ENCODE measurements around the gene FYN.
A peak's percentile ranks its signal among the peaks of the same experiment; 100 is the strongest.

Gene FYN

GRCh38 chr6:111743360-111743759 lies 129.9 kb downstream of the FYN start:
- DNase-seq (ENCODE audit: low read depth): no peak
- no peak for TF ChIP-seq CTCF (IDR thresholded peaks at IDR 0.05; ENCODE audit: insufficient read depth, low read depth, low read length, missing control alignments)
- no peak overlapping the region for H3K4me3 ChIP-seq (ENCODE audit: low read length)

- no peak for TF ChIP-seq CTCF (IDR thresholded peaks at IDR 0.05; ENCODE audit: insufficient read depth, low read depth, low read length, missing control alignments)
- DNase-seq (ENCODE audit: low read depth): no peak
- no peak overlapping the region for H3K4me3 ChIP-seq (ENCODE audit: low read length)
Observed at GRCh38 chr6:111741177-111741952, 131.9 kb downstream of the FYN start.

GRCh38 chr6:111740506-111740905 lies 132.7 kb downstream of the FYN start:
- H3K4me3 ChIP-seq (ENCODE audit: low read length): no peak overlapping the region
- DNase-seq (ENCODE audit: low read depth): no peak
- no peak for TF ChIP-seq CTCF (IDR thresholded peaks at IDR 0.05; ENCODE audit: insufficient read depth, low read depth, low read length, missing control alignments)

- H3K4me3 ChIP-seq (ENCODE audit: low read length): no peak overlapping the region
- TF ChIP-seq CTCF (IDR thresholded peaks at IDR 0.05; ENCODE audit: insufficient read depth, low read depth, low read length, missing control alignments): no peak
- no peak for DNase-seq (ENCODE audit: low read depth)
Observed at GRCh38 chr6:111739257-111739696, 134.0 kb downstream of the FYN start.

- no peak for DNase-seq (ENCODE audit: low read depth)
- TF ChIP-seq CTCF (IDR thresholded peaks at IDR 0.05; ENCODE audit: insufficient read depth, low read depth, low read length, missing control alignments): no peak
- H3K4me3 ChIP-seq (ENCODE audit: low read length): no peak overlapping the region
Observed at GRCh38 chr6:111738631-111739030, 134.6 kb downstream of the FYN start.

- no peak for DNase-seq (ENCODE audit: low read depth)
- H3K4me3 ChIP-seq (ENCODE audit: low read length): no peak overlapping the region
- no peak for TF ChIP-seq CTCF (IDR thresholded peaks at IDR 0.05; ENCODE audit: insufficient read depth, low read depth, low read length, missing control alignments)
Observed at GRCh38 chr6:111738156-111738555, 135.1 kb downstream of the FYN start.

GRCh38 chr6:111737065-111737521 lies 136.2 kb downstream of the FYN start:
- H3K4me3 ChIP-seq (ENCODE audit: low read length): no peak overlapping the region
- TF ChIP-seq CTCF (IDR thresholded peaks at IDR 0.05; ENCODE audit: insufficient read depth, low read depth, low read length, missing control alignments): no peak
- DNase-seq (ENCODE audit: low read depth): peak; percentile 42
